AG10803 (cell line): ENCODE data around the gene STK32B.
"Not testable (repeated sequence)": the region's sequence is repeated elsewhere in the genome, so short reads cannot be mapped to it uniquely, and the experiment has no call there.

Experiments
- DNase-seq: peaks from one replicate; pipeline ENCODE4 v3.0.0; 2010; ENCODE audit warnings: low read depth
- H3K4me3 ChIP-seq: 2 replicates; pipeline ENCODE4 v1.5.1; 2011; ENCODE audit warnings: mild to moderate bottlenecking, low read length, control low read depth
- CTCF ChIP-seq: conservative IDR thresholded peaks from 2 replicates; pipeline ENCODE4 v1.5.1; 2011; ENCODE audit warnings: mild to moderate bottlenecking, low read length, control low read depth, inconsistent platforms

The STK32B gene

GRCh38 chr4:5435823-5436222 lies 384.5 kb downstream of the STK32B start:
- TF ChIP-seq CTCF, result no peak
- DNase-seq, result no peak
- no peak overlapping the region for H3K4me3 ChIP-seq

- not testable (repeated sequence) for DNase-seq, H3K4me3 ChIP-seq
Measured at GRCh38 chr4:5443976-5444802, 392.9 kb downstream of the STK32B start.

- no peak overlapping the region for H3K4me3 ChIP-seq
- TF ChIP-seq CTCF, result no peak
- DNase-seq, result no peak
Measured at GRCh38 chr4:5444918-5445517, 393.7 kb downstream of the STK32B start.

- DNase-seq, result no peak
- no peak for TF ChIP-seq CTCF
- H3K4me3 ChIP-seq, result no peak overlapping the region
Measured at GRCh38 chr4:5446595-5447226, 395.4 kb downstream of the STK32B start.

GRCh38 chr4:5447755-5448154 lies 396.5 kb downstream of the STK32B start:
- TF ChIP-seq CTCF, result no peak
- no peak for DNase-seq

GRCh38 chr4:5448221-5448620 lies 396.9 kb downstream of the STK32B start:
- no peak for DNase-seq
- no peak for TF ChIP-seq CTCF
- H3K4me3 ChIP-seq, result no peak overlapping the region

More at GRCh38 chr4:5447755-5448154, 396.5 kb downstream of the STK32B start:
- no peak overlapping the region for H3K4me3 ChIP-seq

- H3K4me3 ChIP-seq, result no peak overlapping the region
- DNase-seq, result no peak
- no peak for TF ChIP-seq CTCF
Measured at GRCh38 chr4:5451243-5451642, 400.0 kb downstream of the STK32B start.
